GM23338 (cell line): ENCODE data around the gene FOXL2. TPM values are rescaled to one million over a fixed set of nuclear protein-coding genes. Genes with fewer than 3 reads are reported as not detected.
A peak's percentile ranks its signal among the peaks of the same experiment; 100 is the strongest.

ENCODE experiments used
- ATAC-seq: fragments of 200-7000 bp; cut with Tn5 transposase; 3 replicates; pipeline ENCODE4 v1.9.1; 2020
- DNase-seq: peaks from one replicate; pipeline ENCODE4 v3.0.0-alpha.2; 2015; ENCODE audit warnings: low spot score
- H2AFZ ChIP-seq: fragments of 200-600 bp; sonication (generic); 2 replicates; pipeline ENCODE4 v1.8.0; 2016; ENCODE audit warnings: antibody characterized with exemption, mild to moderate bottlenecking, moderate library complexity
- H3F3A ChIP-seq: fragments of 200-600 bp; sonication (generic); replicated peaks from 2 replicates; pipeline ENCODE4 v1.8.0; 2017; ENCODE audit warnings: antibody characterized with exemption, mixed run types, low read depth
- H3K27ac ChIP-seq: fragments of 200-600 bp; sonication (generic); 2 replicates; pipeline ENCODE4 v1.6.1; 2016; ENCODE audit warnings: low read depth
- H3K27me3 ChIP-seq: fragments of 200-600 bp; sonication (generic); 2 replicates; pipeline ENCODE4 v1.8.0; 2016; ENCODE audit warnings: mild to moderate bottlenecking, mixed run types, moderate library complexity; ENCODE audit not compliant: insufficient read depth
- H3K36me3 ChIP-seq: fragments of 200-600 bp; sonication (generic); 2 replicates; pipeline ENCODE4 v1.8.0; 2016; ENCODE audit warnings: mild to moderate bottlenecking; ENCODE audit not compliant: insufficient read depth
- H3K4me1 ChIP-seq: fragments of 200-600 bp; sonication (generic); 2 replicates; pipeline ENCODE4 v1.8.0; 2016; ENCODE audit warnings: mild to moderate bottlenecking, moderate library complexity; ENCODE audit not compliant: insufficient read depth
- H3K4me2 ChIP-seq: fragments of 200-600 bp; sonication (generic); 2 replicates; pipeline ENCODE4 v1.7.1; 2017; ENCODE audit warnings: mixed run types
- H3K4me3 ChIP-seq: fragments of 200-600 bp; sonication (generic); 2 replicates; pipeline ENCODE4 v1.6.1; 2016; ENCODE audit warnings: mixed run types
- H3K79me2 ChIP-seq: fragments of 200-600 bp; sonication (generic); replicated peaks from 2 replicates; pipeline ENCODE4 v1.8.0; 2017; ENCODE audit warnings: mild to moderate bottlenecking; ENCODE audit not compliant: insufficient read depth
- H3K9me2 ChIP-seq: fragments of 200-600 bp; sonication (generic); 2 replicates; pipeline ENCODE4 v1.8.0; 2017; ENCODE audit not compliant: insufficient read depth
- H4K20me1 ChIP-seq: fragments of 200-600 bp; sonication (generic); replicated peaks from 2 replicates; pipeline ENCODE4 v1.8.0; 2017; ENCODE audit warnings: mild to moderate bottlenecking; ENCODE audit not compliant: insufficient read depth
- H3K27ac Mint-ChIP-seq: 2 replicates; pipeline ENCODE4 v1.8.0; 2020; ENCODE audit warnings: inconsistent platforms, mild to moderate bottlenecking, moderate library complexity, mixed read lengths
- H3K27me3 Mint-ChIP-seq: 3 replicates; pipeline ENCODE4 v1.8.0; 2022; ENCODE audit warnings: low read depth, mild to moderate bottlenecking, moderate library complexity, mixed read lengths, inconsistent platforms; ENCODE audit not compliant: insufficient read depth, poor library complexity
- H3K36me3 Mint-ChIP-seq: 3 replicates; pipeline ENCODE4 v1.8.0; 2021; ENCODE audit warnings: low read depth, mild to moderate bottlenecking, inconsistent platforms, moderate library complexity, mixed read lengths
- H3K4me1 Mint-ChIP-seq: 3 replicates; pipeline ENCODE4 v1.8.0; 2020; ENCODE audit warnings: mild to moderate bottlenecking, inconsistent platforms, mixed read lengths
- H3K4me3 Mint-ChIP-seq: 3 replicates; pipeline ENCODE4 v1.8.0; 2021; ENCODE audit warnings: moderate library complexity, mild to moderate bottlenecking, inconsistent platforms, mixed read lengths
- H3K9me3 Mint-ChIP-seq: 3 replicates; pipeline ENCODE4 v1.8.0; 2020; ENCODE audit warnings: moderate library complexity, mild to moderate bottlenecking, inconsistent platforms, mixed read lengths
- CREB1 ChIP-seq: fragments of 250-450 bp; sonication (Bioruptor Pico); IDR thresholded peaks from 2 replicates; pipeline ENCODE4 v1.5.0; 2020; ENCODE audit warnings: low read depth, mild to moderate bottlenecking, moderate library complexity
- CTCF ChIP-seq, 2 experiments: fragments of 200-600 bp in 1 of 2; sonication (generic) in 1 of 2; conservative IDR thresholded peaks; 2 replicates each; pipeline versions ENCODE4 v1.5.1 to v1.6.1; 2016 to 2017; ENCODE audit warnings: antibody characterized with exemption in 2 of 2, low read depth in 2 of 2, mild to moderate bottlenecking in 2 of 2, moderate library complexity in 1 of 2
- ETS1 ChIP-seq: IDR thresholded peaks from 2 replicates; pipeline ENCODE4 v1.6.1; 2016; ENCODE audit warnings: antibody characterized with exemption
- EZH2 ChIP-seq: fragments of 200-600 bp; sonication (generic); IDR thresholded peaks from one replicate; pipeline ENCODE4 v1.8.0; 2017; ENCODE audit warnings: antibody characterized with exemption, mild to moderate bottlenecking, low read depth; ENCODE audit not compliant: unreplicated experiment
- EZH2phosphoT487 ChIP-seq: fragments of 200-600 bp; sonication (generic); IDR thresholded peaks from one replicate; pipeline ENCODE4 v1.8.1; 2018; ENCODE audit warnings: antibody characterized with exemption; ENCODE audit not compliant: unreplicated experiment
- JUNB ChIP-seq: IDR thresholded peaks from one replicate; pipeline ENCODE4 v1.6.1; 2016; ENCODE audit warnings: antibody characterized with exemption; ENCODE audit not compliant: unreplicated experiment
- NANOG ChIP-seq: IDR thresholded peaks from 2 replicates; pipeline ENCODE4 v1.6.1; 2016; ENCODE audit warnings: antibody characterized with exemption, borderline replicate concordance
- POLR2AphosphoS5 ChIP-seq: IDR thresholded peaks from 2 replicates; pipeline ENCODE4 v1.6.1; 2016; ENCODE audit warnings: antibody characterized with exemption, low read depth
- REST ChIP-seq: IDR thresholded peaks from one replicate; pipeline ENCODE4 v1.6.1; 2018; ENCODE audit warnings: antibody characterized with exemption; ENCODE audit not compliant: unreplicated experiment
- STAT1 ChIP-seq: IDR thresholded peaks from one replicate; pipeline ENCODE4 v1.6.1; 2016; ENCODE audit warnings: antibody characterized with exemption; ENCODE audit not compliant: unreplicated experiment
- ZNF114 ChIP-seq: fragments of 250-450 bp; sonication (Bioruptor Pico); IDR thresholded peaks from 2 replicates; pipeline ENCODE4 v1.5.0; 2020; ENCODE audit warnings: mild to moderate bottlenecking, moderate library complexity
- ZNF331 ChIP-seq: fragments of 250-450 bp; sonication (Bioruptor Pico); IDR thresholded peaks from 2 replicates; pipeline ENCODE4 v1.5.0; 2020; ENCODE audit warnings: low read depth, mild to moderate bottlenecking, moderate library complexity
- ZNF462 ChIP-seq: fragments of 250-450 bp; sonication (Bioruptor Pico); IDR thresholded peaks from 2 replicates; pipeline ENCODE4 v1.5.0; 2020; ENCODE audit warnings: mild to moderate bottlenecking, moderate library complexity
- polyA plus RNA-seq: library from polyadenylated mRNA; unstranded; fragments of >200 nt; fragmentation: Nextera tagmentation; extraction: Ambion mirVana; gene quantifications from 2 replicates; pipeline ENCODE4 v1.2.1, GENCODE V29; 2016
- total RNA-seq: library from RNA; depleted of rRNA; stranded (reverse); fragments of >200 nt; shearing (Covaris generic); gene quantifications from 2 replicates; pipeline ENCODE4 v1.2.3, GENCODE V29; 2014

Gene FOXL2
- total and polyA plus RNA-seq, 2 experiments from 2014 or later, result 0.89 to 3.5 TPM

- peak; percentile 56 for DNase-seq
- H3K27me3 Mint-ChIP-seq, result peaks cover 8% of the 10 kb centered on the region
- no peaks in the 10 kb centered on the region for H3F3A ChIP-seq
- no peaks in the 10 kb centered on the region for H3K36me3 ChIP-seq
- H3K4me1 ChIP-seq, result no peaks in the 10 kb centered on the region
- peak overlapping the region; percentile 88 for H3K4me3 Mint-ChIP-seq
- H3K9me2 ChIP-seq, result no peaks in the 10 kb centered on the region
- H2AFZ ChIP-seq, result peak overlapping the region; percentile 85
- H3K27me3 ChIP-seq, result 0 out of 2 replicates have a peak, but pooled peaks cover 4% of the 10 kb centered on the region
- no peaks in the 10 kb centered on the region for H3K79me2 ChIP-seq
- H3K9me3 Mint-ChIP-seq, result no peaks in the 10 kb centered on the region
- TF ChIP-seq STAT1 (no peak), ZNF114 (CRISPR knock-in tag) (no peak), CREB1 (no peak), REST (no peak), ZNF462 (CRISPR knock-in tag) (no peak), EZH2phosphoT487 (no peak), JUNB (no peak), POLR2AphosphoS5 (no peak), ETS1 (no peak), EZH2 (no peak), CTCF (conservative IDR thresholded peaks at IDR 0.05; ENCODE audit: low read depth in 2 of 2) (no peak), NANOG (no peak), ZNF331 (no peak)
- no peaks in the 10 kb centered on the region for H3K36me3 Mint-ChIP-seq
- no peak overlapping the region for H3K27ac ChIP-seq
- peak overlapping the region; percentile 94 for H3K4me3 ChIP-seq
- peak overlapping the region; percentile 97 for H3K4me2 ChIP-seq
- peaks cover 3% of the 10 kb centered on the region; the same call in 2 of the 3 replicates for H3K4me1 Mint-ChIP-seq
- no peaks in the 10 kb centered on the region for H4K20me1 ChIP-seq
- ATAC-seq, result peak; percentile 13
- 0 out of 2 replicates have a peak overlapping the region, but pooled peaks have one; percentile 17 for H3K27ac Mint-ChIP-seq
These were observed 32.0 kb downstream of the FOXL2 start for GRCh38 chr3:138914870-138915502.
